DOHH2 (cell line): ENCODE data around the gene ADRA2A.

ENCODE experiments used
- H3F3A ChIP-seq: fragments of 200-600 bp; sonication (generic), shearing (Covaris generic); 2 replicates; pipeline ENCODE4 v1.6.0; 2016; ENCODE audit warnings: antibody characterized with exemption, mild to moderate bottlenecking; ENCODE audit not compliant: control insufficient read depth, insufficient read depth
- H3K27ac ChIP-seq: fragments of 200-600 bp; sonication (generic); 2 replicates; pipeline ENCODE4 v1.5.1; 2014; ENCODE audit warnings: low read depth, mild to moderate bottlenecking, low read length, moderate library complexity
- H3K27me3 ChIP-seq: fragments of 200-600 bp; sonication (generic); 2 replicates; pipeline ENCODE4 v1.6.1; 2014; ENCODE audit warnings: mild to moderate bottlenecking, low read length, mixed read lengths; ENCODE audit not compliant: control insufficient read depth
- H3K36me3 ChIP-seq: fragments of 200-600 bp; sonication (generic); 2 replicates; pipeline ENCODE4 v1.6.1; 2014; ENCODE audit warnings: mild to moderate bottlenecking, low read length, moderate library complexity, mixed read lengths; ENCODE audit not compliant: control insufficient read depth
- H3K4me1 ChIP-seq: fragments of 200-600 bp; sonication (generic); 2 replicates; pipeline ENCODE4 v1.6.1; 2014; ENCODE audit warnings: mild to moderate bottlenecking, low read length, mixed read lengths; ENCODE audit not compliant: control insufficient read depth
- H3K4me2 ChIP-seq: fragments of 200-600 bp; sonication (generic); 2 replicates; pipeline ENCODE4 v1.6.0; 2014; ENCODE audit warnings: mild to moderate bottlenecking, low read length, moderate library complexity
- H3K4me3 ChIP-seq: fragments of 200-600 bp; sonication (generic); 2 replicates; pipeline ENCODE4 v1.5.1; 2014; ENCODE audit warnings: mild to moderate bottlenecking, low read length, mixed read lengths
- H3K79me2 ChIP-seq: fragments of 200-600 bp; sonication (generic); 2 replicates; pipeline ENCODE4 v1.6.1; 2014; ENCODE audit warnings: mild to moderate bottlenecking, low read length, mixed read lengths; ENCODE audit not compliant: control insufficient read depth
- H3K9me2 ChIP-seq: fragments of 200-600 bp; sonication (generic); replicated peaks from 2 replicates; pipeline ENCODE4 v1.6.1; 2014; ENCODE audit warnings: mild to moderate bottlenecking, low read length, mixed read lengths; ENCODE audit not compliant: control insufficient read depth
- H3K9me3 ChIP-seq: fragments of 200-600 bp; sonication (generic); 2 replicates; pipeline ENCODE4 v1.6.1; 2014; ENCODE audit warnings: antibody characterized with exemption, low read length, mixed read lengths; ENCODE audit not compliant: control insufficient read depth, insufficient read depth
- H4K20me1 ChIP-seq: fragments of 200-600 bp; sonication (generic); 2 replicates; pipeline ENCODE4 v1.6.0; 2014; ENCODE audit warnings: low read depth, mild to moderate bottlenecking, antibody characterized with exemption, low read length, moderate library complexity; ENCODE audit not compliant: control insufficient read depth, insufficient read depth
- EZH2phosphoT487 ChIP-seq: fragments of 200-600 bp; sonication (generic); IDR thresholded peaks from 2 replicates; pipeline ENCODE4 v1.6.1; 2017; ENCODE audit warnings: borderline replicate concordance, mild to moderate bottlenecking, antibody characterized with exemption, low read length, moderate library complexity, mixed read lengths
- TF ChIP-seq, protein P1 (sequence below): fragments of 200-600 bp; sonication (generic); IDR thresholded peaks from one replicate; pipeline ENCODE4 v1.5.1; 2014; ENCODE audit warnings: antibody characterized with exemption, mild to moderate bottlenecking, low read depth, low read length; ENCODE audit not compliant: poor library complexity, severe bottlenecking

ADRA2A gene

DNA sequence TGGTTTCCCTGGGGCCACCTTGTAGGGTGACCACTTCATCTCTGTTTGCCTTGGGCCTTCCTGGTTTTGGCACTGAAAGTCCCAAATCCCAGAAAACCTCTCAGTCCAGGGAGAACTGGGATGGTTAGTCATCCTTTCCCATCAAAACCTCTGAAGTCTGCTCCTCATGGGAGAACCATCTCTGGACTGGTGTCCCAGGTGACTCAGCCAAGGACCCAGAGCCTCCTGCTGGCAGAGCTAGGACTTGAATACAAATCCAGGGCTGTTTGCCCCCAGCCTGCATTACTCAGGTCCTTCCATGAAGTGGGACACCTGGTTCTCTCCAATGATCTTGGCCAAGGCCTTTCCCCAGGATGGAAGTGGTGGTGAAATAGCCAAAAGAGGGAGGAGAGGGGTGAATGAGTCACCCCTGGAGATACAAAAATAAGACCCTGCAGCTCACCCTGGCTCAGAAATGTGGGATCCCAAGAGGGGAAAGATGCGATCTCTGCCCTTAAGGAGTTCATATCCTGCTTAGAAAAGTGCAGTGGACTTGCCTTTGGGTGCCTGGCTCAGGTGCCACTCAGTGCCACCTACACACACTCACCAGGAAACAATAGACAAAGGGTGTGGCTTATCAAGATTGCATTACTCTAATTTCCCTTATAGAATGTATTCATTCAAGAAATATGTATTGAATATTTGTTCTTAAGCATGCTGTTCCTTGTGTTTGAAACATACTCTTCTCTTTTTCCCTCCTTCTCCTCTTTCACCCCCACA is 22.0 kb downstream of the ADRA2A start:
- H3K4me2 ChIP-seq = no peak overlapping the region
- H3K27ac ChIP-seq = no peak overlapping the region
- H3K9me3 ChIP-seq = no peaks in the 10 kb centered on the region
- no peaks in the 10 kb centered on the region for H3K36me3 ChIP-seq
- H3K79me2 ChIP-seq = no peaks in the 10 kb centered on the region
- peaks cover 4% of the 10 kb centered on the region; the same call in 1 of the 2 replicates for H3K27me3 ChIP-seq
- H3K9me2 ChIP-seq = no peaks in the 10 kb centered on the region
- TF ChIP-seq, protein P1, sequence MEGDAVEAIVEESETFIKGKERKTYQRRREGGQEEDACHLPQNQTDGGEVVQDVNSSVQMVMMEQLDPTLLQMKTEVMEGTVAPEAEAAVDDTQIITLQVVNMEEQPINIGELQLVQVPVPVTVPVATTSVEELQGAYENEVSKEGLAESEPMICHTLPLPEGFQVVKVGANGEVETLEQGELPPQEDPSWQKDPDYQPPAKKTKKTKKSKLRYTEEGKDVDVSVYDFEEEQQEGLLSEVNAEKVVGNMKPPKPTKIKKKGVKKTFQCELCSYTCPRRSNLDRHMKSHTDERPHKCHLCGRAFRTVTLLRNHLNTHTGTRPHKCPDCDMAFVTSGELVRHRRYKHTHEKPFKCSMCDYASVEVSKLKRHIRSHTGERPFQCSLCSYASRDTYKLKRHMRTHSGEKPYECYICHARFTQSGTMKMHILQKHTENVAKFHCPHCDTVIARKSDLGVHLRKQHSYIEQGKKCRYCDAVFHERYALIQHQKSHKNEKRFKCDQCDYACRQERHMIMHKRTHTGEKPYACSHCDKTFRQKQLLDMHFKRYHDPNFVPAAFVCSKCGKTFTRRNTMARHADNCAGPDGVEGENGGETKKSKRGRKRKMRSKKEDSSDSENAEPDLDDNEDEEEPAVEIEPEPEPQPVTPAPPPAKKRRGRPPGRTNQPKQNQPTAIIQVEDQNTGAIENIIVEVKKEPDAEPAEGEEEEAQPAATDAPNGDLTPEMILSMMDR = no peak
- no peak for TF ChIP-seq EZH2phosphoT487
- H3F3A ChIP-seq = no peaks in the 10 kb centered on the region
- H4K20me1 ChIP-seq = no peaks in the 10 kb centered on the region
- H3K4me3 ChIP-seq = no peak overlapping the region
- no peaks in the 10 kb centered on the region for H3K4me1 ChIP-seq

GRCh38 chr10:111100198-111100597 is 23.4 kb downstream of the ADRA2A start:
- H3F3A ChIP-seq = no peaks in the 10 kb centered on the region
- H3K36me3 ChIP-seq = no peaks in the 10 kb centered on the region
- no peaks in the 10 kb centered on the region for H3K79me2 ChIP-seq
- TF ChIP-seq, protein P1 = no peak
- TF ChIP-seq EZH2phosphoT487 = no peak
- no peak overlapping the region for H3K4me3 ChIP-seq
- no peaks in the 10 kb centered on the region for H4K20me1 ChIP-seq
- no peak overlapping the region for H3K27ac ChIP-seq
- H3K4me1 ChIP-seq = no peaks in the 10 kb centered on the region
- no peaks in the 10 kb centered on the region for H3K9me3 ChIP-seq
- no peaks in the 10 kb centered on the region for H3K9me2 ChIP-seq
- no peaks in the 10 kb centered on the region; the same call in 1 of the 2 replicates for H3K27me3 ChIP-seq
- H3K4me2 ChIP-seq = no peak overlapping the region

DNA sequence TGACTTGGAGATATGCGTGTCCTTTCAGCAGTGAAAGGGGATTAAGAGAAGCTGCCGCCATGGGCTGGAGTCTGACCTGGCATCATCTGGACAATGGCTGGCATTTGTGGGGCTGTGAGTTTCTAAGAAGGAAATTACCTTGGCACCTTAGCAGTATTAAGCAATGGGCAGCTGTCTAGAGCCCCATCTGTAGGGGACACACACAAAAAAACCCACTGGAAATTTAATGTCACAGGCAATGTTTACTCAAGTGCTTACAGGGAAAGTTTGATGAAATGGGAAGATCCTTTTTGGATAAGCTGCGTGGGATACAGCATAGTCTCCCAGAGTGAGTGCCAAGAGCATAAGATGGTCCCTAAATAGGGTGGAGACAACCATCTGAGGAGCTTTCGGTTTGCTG is 25.0 kb downstream of the ADRA2A start:
- no peak overlapping the region for H3K4me3 ChIP-seq
- H3K36me3 ChIP-seq = no peaks in the 10 kb centered on the region
- no peaks in the 10 kb centered on the region for H3K9me2 ChIP-seq
- H3K9me3 ChIP-seq = no peaks in the 10 kb centered on the region
- H3K27me3 ChIP-seq = no peaks in the 10 kb centered on the region; the same call in 1 of the 2 replicates
- no peaks in the 10 kb centered on the region for H3F3A ChIP-seq
- no peak overlapping the region for H3K4me2 ChIP-seq
- H4K20me1 ChIP-seq = no peaks in the 10 kb centered on the region
- H3K27ac ChIP-seq = no peak overlapping the region
- H3K79me2 ChIP-seq = no peaks in the 10 kb centered on the region
- no peak for TF ChIP-seq EZH2phosphoT487
- TF ChIP-seq, protein P1 = no peak
- no peaks in the 10 kb centered on the region for H3K4me1 ChIP-seq
